HG03135 (cell line): ENCODE measurements around the gene PCNT.
"Not testable (repeated sequence)": the region's sequence is repeated elsewhere in the genome, so short reads cannot be mapped to it uniquely, and the experiment has no call there.

Experiments used
- ATAC-seq: cut with Tn5 transposase; IDR thresholded peaks from one replicate; pipeline ENCODE4 v1.9.1; 2021; ENCODE audit warnings: mild to moderate bottlenecking, moderate library complexity; ENCODE audit not compliant: unreplicated experiment

The PCNT gene

GRCh38 chr21:46425041-46425440, 101.1 kb downstream of the PCNT start:
- no peak for ATAC-seq

DNA sequence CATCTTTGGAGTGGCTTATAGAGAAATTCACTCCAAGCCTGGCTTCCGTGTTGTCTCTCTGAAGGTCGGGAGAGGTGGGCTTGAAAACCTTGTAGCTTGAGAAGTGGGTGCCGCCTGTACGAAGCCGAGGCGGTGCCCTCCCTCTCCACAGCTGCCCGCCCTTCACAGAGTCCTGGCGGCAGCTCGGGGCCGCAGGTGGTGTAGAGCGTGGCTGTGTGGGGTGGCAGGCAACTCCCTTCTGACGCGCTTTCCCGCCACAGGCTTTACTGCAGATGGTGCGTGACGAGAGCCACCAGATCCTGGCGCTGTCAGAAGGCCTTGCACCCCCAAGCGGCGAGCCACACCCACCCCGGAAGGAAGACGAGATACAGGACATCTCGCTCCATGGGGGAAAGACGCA, 101.6 kb downstream of the PCNT start:
- no peak for ATAC-seq

DNA sequence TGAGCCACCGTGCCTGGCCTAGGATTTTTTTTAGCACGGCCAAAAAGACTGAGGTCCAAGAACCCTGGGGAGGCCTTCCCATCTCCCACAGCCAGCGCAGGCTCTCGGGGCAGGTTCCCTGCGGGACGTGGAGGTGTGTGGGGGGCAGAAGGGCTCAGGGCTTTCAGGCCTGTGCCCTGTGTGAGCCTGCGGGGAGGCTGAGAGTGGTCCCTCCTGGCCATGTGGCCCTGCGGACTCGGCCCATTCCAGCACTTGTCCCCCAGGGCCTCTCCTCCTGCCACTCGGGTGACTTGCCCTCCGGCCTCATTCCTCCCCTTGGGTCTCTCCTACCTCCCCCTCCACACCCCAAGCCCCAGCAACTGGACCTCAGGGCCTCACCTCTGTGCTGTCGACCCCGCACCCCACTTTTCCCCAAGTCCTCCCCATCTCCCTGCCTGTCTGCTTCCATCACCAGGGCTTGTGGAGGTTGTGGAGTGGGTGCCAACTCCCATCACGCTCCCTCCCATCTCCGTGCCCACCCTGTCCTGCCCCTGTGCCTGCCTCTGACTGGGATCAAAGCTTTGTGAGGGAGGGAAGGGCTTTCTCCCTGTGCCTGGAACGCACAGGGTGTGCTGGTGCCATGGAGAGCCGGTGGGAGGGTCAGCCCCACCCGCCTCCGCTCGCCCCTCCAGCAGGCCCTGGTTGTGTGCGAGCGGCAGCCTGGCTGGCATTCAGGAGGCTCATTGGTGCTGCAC, 102.5 kb downstream of the PCNT start:
- no peak for ATAC-seq

- no peak for ATAC-seq
Observed at GRCh38 chr21:46427516-46427915, 103.6 kb downstream of the PCNT start.

GRCh38 chr21:46428286-46428685, 104.3 kb downstream of the PCNT start:
- ATAC-seq: no peak

DNA sequence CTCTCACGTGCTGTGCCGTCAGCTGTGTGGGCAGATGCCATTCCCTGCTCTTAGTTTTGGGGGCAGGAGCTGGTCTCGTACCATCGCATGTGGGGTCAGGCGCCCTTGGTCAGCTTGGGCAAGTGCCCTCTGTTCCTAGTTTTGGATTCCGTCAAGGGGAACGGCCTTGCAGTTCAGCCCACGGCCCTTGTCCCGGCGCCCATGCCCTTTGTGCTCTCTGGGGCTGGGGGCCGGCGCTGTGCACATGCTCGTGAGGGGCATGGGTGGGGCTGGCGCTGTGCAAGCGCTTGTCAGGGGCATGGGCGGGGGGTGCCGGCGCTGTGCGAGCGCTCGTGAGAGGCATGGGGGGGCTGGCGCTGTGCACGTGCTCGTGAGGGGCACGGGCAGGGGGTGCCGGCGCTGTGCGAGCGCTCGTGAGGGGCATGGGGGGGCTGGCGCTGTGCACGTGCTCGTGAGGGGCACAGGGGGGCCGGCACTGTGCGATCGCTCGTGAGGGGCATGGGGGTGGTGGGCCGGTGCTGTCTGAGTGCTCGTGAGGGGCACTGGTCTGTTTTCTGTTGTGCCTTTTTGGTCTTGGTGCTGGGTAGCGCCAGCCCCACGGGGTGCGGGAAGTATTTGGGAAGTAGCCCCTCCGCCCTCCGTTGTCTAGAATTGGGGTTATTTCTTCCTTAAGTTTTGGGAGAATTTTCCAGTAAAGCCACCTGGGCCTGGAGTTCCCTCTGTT, 105.2 kb downstream of the PCNT start:
- no peak for ATAC-seq

DNA sequence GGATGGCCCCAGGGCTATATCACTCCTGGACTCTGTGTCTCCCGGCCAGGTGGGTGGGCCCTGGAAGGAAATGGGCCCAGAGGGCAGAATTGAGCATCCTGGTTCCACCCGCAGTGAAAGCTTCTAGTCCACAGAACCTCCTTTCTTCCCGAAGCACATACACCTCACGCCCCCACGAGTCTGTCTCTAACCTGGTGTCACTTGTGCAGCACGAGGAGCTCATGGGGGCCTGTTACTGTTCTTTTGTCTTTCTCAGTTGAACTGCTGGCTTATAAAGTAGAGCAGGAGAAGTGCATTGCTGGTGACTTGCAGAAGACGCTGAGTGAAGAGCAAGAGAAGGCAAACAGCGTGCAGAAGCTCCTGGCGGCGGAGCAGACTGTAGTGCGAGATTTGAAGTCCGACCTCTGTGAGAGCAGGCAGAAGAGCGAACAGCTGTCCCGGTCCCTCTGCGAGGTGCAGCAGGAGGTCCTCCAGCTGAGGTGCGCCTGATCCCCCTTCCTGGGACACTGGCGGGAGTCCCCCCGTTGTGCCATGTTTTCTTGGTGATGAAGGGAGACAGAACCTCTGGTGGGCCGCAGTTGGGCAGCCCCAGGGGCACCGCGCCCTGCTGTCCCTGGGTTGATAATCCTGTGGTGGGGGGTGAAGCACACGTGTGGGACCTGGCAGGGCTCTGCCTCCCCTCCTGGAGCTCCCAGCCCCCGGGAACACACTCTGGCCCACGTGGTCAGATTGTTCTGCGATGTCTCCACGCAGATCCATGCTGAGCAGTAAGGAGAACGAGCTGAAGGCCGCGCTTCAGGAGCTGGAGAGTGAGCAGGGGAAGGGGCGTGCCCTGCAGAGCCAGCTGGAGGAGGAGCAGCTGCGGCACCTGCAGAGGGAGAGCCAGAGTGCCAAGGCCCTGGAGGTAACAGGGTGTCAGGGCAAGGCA, 106.1 kb downstream of the PCNT start:
- no peak for ATAC-seq

DNA sequence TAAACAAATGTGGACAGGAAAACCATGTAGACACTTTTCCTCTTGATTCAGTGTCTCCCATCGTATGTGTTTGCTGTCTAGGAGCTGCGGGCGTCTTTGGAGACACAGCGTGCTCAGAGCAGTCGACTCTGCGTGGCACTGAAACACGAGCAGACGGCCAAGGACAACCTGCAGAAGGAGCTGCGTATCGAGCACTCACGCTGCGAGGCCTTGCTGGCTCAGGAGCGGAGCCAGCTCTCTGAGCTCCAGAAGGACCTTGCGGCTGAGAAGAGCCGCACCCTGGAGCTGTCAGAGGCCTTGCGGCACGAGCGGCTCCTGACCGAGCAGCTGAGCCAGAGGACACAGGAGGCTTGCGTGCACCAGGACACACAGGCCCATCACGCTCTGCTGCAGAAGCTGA, 107.5 kb downstream of the PCNT start:
- no peak for ATAC-seq

DNA sequence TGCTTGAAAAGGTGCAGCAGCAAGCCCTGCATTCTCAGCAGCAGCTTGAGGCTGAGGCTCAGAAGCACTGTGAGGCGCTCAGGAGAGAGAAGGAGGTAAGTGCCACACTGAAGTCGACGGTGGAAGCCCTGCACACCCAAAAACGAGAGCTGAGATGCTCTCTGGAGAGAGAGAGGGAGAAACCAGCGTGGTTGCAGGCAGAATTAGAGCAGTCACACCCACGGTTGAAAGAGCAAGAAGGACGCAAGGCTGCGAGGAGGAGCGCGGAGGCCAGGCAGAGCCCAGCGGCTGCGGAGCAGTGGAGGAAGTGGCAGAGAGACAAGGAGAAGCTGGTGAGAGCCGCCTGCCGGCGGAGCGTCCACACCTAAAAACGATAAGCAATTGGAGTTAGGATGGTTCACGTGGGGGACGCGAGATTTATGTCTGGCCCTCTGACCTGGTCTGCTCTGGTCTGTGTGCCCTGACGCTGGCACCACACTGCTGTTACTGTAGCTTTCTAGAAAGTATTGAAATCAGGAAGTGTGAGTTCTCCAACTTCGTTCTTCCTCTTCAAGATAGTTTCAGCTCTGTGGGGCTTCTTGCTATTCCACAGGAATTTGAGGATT, 108.0 kb downstream of the PCNT start:
- ATAC-seq: no peak

- not testable (repeated sequence) for ATAC-seq
Observed at GRCh38 chr21:46433116-46433515, 109.2 kb downstream of the PCNT start.

- no peak for ATAC-seq
Observed at GRCh38 chr21:46434322-46434958, 110.5 kb downstream of the PCNT start.

DNA sequence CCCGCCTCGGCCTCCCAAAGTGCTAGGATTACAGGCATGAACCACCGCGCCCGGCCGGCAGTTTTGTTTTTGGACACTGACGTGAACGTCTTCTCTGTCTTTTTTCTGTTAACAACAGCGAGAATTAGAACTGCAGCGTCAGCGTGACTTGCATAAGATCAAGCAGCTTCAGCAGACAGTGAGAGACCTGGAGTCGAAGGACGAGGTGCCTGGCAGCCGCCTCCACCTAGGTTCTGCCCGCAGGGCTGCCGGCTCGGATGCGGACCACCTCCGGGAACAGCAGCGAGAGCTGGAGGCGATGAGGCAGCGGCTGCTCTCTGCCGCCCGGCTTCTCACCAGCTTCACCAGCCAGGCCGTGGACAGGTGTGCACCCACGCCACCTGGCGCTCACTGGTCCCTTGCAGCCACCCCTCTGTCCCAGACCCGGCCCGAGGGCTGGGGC, 111.9 kb downstream of the PCNT start:
- ATAC-seq: no peak

- no peak for ATAC-seq
Observed at GRCh38 chr21:46436621-46437020, 112.7 kb downstream of the PCNT start.

- ATAC-seq: no peak
Observed at GRCh38 chr21:46437096-46437498, 113.1 kb downstream of the PCNT start.

DNA sequence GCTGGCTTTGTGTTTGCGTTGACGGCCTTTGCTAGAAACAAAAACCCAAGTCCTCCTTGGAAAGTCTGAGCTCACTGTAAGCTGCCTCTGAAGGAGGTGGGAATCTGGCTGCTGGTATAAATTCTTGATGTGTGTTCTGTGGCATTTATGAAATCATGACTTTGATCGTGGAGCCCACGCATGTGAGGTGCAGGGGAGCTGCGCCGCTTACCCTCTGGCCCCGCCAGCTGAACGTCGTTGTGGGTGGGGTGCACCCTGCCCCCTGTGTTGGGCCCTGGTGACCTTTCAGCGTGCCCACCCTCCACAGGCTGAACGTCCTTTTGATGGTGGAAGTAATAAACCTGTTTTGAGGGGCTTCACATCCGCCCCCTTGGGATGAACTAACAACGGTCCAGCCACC, 113.6 kb downstream of the PCNT start:
- ATAC-seq: no peak

- no peak for ATAC-seq
Observed at GRCh38 chr21:46438241-46438640, 114.3 kb downstream of the PCNT start.

GRCh38 chr21:46439906-46440305, 116.0 kb downstream of the PCNT start:
- no peak for ATAC-seq

DNA sequence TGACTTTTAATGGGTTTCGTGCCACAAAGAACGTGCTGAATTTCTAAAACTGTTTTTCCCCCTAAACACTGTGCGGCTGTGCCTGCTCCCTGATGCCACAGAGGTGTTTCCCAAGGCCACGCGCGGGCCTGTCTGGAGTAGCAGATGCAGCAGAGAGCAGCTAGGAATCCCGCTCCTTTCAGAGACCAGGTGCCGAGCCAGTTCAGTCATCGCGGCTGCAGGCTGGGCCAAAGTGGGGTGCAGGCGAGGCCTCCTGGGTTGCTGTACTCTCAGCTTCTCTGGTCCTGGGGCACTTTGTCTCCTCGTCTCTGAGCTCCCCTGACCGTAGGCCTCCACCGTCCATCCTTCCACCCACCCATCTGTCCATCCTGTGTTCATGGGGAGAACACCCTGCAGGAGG, 117.4 kb downstream of the PCNT start:
- ATAC-seq: no peak

- no peak for ATAC-seq
Observed at GRCh38 chr21:46441961-46442498, 118.1 kb downstream of the PCNT start.

DNA sequence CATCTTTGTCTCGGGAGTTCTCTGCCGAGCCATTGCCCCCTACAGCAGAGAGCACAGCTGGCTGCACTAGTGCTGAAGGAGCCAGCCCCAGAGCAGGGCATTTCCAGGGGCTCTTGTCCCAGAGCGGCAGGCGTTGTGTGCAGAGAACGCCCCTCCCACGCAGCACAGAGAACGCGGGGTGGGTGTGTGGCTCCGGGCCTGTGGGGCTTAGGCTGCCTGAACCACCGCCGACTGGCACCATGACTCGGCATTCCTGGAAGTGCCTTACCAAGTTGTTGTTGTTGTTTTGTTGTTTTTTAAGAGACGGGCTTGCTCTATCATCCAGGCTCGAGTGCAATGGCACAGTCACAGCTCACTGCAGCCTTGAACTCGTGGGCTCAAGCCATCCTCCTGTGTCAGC, 119.0 kb downstream of the PCNT start:
- no peak for ATAC-seq
